Upper lobe of right lung (tissue), 1 donor: Measurements from ENCODE around the gene ZMAT2. TPM values are rescaled to one million over a fixed set of nuclear protein-coding genes. Genes with fewer than 3 reads are reported as not detected.

Experiments used
- ATAC-seq: fragments of 200-7000 bp; cut with Tn5 transposase; one replicate; pipeline ENCODE4 v1.9.1; 2020; ENCODE audit warnings: mild to moderate bottlenecking, moderate library complexity
- DNase-seq: peaks from one replicate; pipeline ENCODE4 v3.0.0-alpha.2; 2020
- H3K27ac ChIP-seq: fragments of 200-600 bp; one replicate; pipeline ENCODE4 v1.8.0; 2022
- H3K27me3 ChIP-seq: fragments of 200-600 bp; one replicate; pipeline ENCODE4 v1.8.0; 2022; ENCODE audit warnings: mild to moderate bottlenecking
- H3K36me3 ChIP-seq: fragments of 200-600 bp; one replicate; pipeline ENCODE4 v1.8.0; 2022
- H3K4me1 ChIP-seq: fragments of 200-600 bp; one replicate; pipeline ENCODE4 v1.8.0; 2022
- H3K4me3 ChIP-seq: fragments of 200-600 bp; one replicate; pipeline ENCODE4 v1.8.0; 2022; ENCODE audit warnings: mild to moderate bottlenecking
- H3K9me3 ChIP-seq: fragments of 200-600 bp; one replicate; pipeline ENCODE4 v1.8.0; 2022
- CTCF ChIP-seq: fragments of 200-600 bp; IDR thresholded peaks from one replicate; pipeline ENCODE4 v1.8.0; 2022; ENCODE audit warnings: antibody characterized with exemption
- intact Hi-C: fragments of 100-400 bp; cut with DNase I; formaldehyde crosslinking; loops from one replicate; pipeline ENCODE4 v1.11.0; 2022
- total RNA-seq: library from RNA; stranded (reverse); fragmentation: NEBNext Ultra II Directional; extraction: Animal tissue kit (Norgen Biotek cat#: 25700); gene quantifications from one replicate; pipeline ENCODE4 v1.2.1, GENCODE V29; 2021
- donor health status: DM: no; HTN: yes; CAD: no; lungs with severe emphysema.

The ZMAT2 gene
- total RNA-seq, 1 donor from 2014 or later: 42.3 TPM

- H3K27ac ChIP-seq: no peak overlapping the region
- H3K4me3 ChIP-seq: no peak overlapping the region
- ATAC-seq (no peak), DNase-seq (no peak)
- TF ChIP-seq CTCF: no peak
- intact Hi-C loops: no loop called here
- no peaks in the 10 kb centered on the region for H3K36me3 ChIP-seq
- no peaks in the 10 kb centered on the region for H3K27me3 ChIP-seq
- no peaks in the 10 kb centered on the region for H3K9me3 ChIP-seq
- no peaks in the 10 kb centered on the region for H3K4me1 ChIP-seq
Measured at GRCh38 chr5:140741967-140742366, 41.7 kb downstream of the ZMAT2 start.

GRCh38 chr5:140753561-140753960, 53.3 kb downstream of the ZMAT2 start:
- ATAC-seq: no peak
- no peak for DNase-seq
- Histone ChIP-seq H3K27me3 (no peaks in the 10 kb centered on the region), H3K9me3 (peaks cover 33% of the 10 kb centered on the region), H3K36me3 (no peaks in the 10 kb centered on the region), H3K27ac (no peak overlapping the region), H3K4me1 (no peaks in the 10 kb centered on the region), H3K4me3 (no peak overlapping the region)
- TF ChIP-seq CTCF: no peak
- intact Hi-C loops: no loop called here

Other genes with a start within 250 kb of the ZMAT2 start
- 21.4 TPM for gene EIF4EBP3, start 152.8 kb upstream of the ZMAT2 start, total RNA-seq
- 19.4 TPM for gene SRA1, start 143.0 kb upstream of the ZMAT2 start, total RNA-seq
- gene APBB3, start 135.8 kb upstream of the ZMAT2 start, total RNA-seq: 25.8 TPM
- 89.4 TPM for gene SLC35A4, start 135.6 kb upstream of the ZMAT2 start, total RNA-seq
- 127 TPM for gene CD14, start 67.3 kb upstream of the ZMAT2 start, total RNA-seq
- gene TMCO6, start 61.0 kb upstream of the ZMAT2 start, total RNA-seq: 10.7 TPM
- gene NDUFA2, start 52.8 kb upstream of the ZMAT2 start, total RNA-seq: 47.2 TPM
- gene IK, start 52.6 kb upstream of the ZMAT2 start, total RNA-seq: 63.5 TPM
- 23.4 TPM for gene WDR55, start 35.5 kb upstream of the ZMAT2 start, total RNA-seq
- gene DND1, start 26.9 kb upstream of the ZMAT2 start, total RNA-seq: 0.84 TPM
- 46.9 TPM for gene HARS1, start 9.1 kb upstream of the ZMAT2 start, total RNA-seq
- gene HARS2, start 9.0 kb upstream of the ZMAT2 start, total RNA-seq: 23.1 TPM
- not detected for gene PCDHA1, start 85.7 kb downstream of the ZMAT2 start, total RNA-seq
- gene PCDHA2, start 94.4 kb downstream of the ZMAT2 start, total RNA-seq: 0.35 TPM
- gene PCDHA3, start 100.6 kb downstream of the ZMAT2 start, total RNA-seq: 1.3 TPM
- 1.1 TPM for gene PCDHA4, start 106.6 kb downstream of the ZMAT2 start, total RNA-seq
- gene PCDHA5, start 121.2 kb downstream of the ZMAT2 start, total RNA-seq: 0.43 TPM
- gene PCDHA6, start 127.5 kb downstream of the ZMAT2 start, total RNA-seq: 0.64 TPM
- gene PCDHA7, start 133.8 kb downstream of the ZMAT2 start, total RNA-seq: 0.35 TPM
- gene PCDHA8, start 140.7 kb downstream of the ZMAT2 start, total RNA-seq: 0.49 TPM
- gene PCDHA9, start 147.9 kb downstream of the ZMAT2 start, total RNA-seq: 0.20 TPM
- gene PCDHA10, start 155.4 kb downstream of the ZMAT2 start, total RNA-seq: 1.7 TPM
- 0.38 TPM for gene PCDHA11, start 168.5 kb downstream of the ZMAT2 start, total RNA-seq
- gene PCDHA12, start 174.9 kb downstream of the ZMAT2 start, total RNA-seq: 8.8 TPM
- gene PCDHA13, start 181.7 kb downstream of the ZMAT2 start, total RNA-seq: 2.3 TPM
- gene PCDHAC1, start 225.9 kb downstream of the ZMAT2 start, total RNA-seq: 3.7 TPM